Hepatocyte (in vitro differentiated cells): ENCODE results near the gene ATP13A1. TPM values are rescaled to one million over a fixed set of nuclear protein-coding genes. Genes with fewer than 3 reads are reported as not detected.

Source experiments
- DNase-seq: peaks from one replicate; pipeline ENCODE4 v3.0.0-alpha.2; 2016; ENCODE audit warnings: low spot score
- H2AFZ ChIP-seq: fragments of 200-600 bp; sonication (generic); 2 replicates; pipeline ENCODE4 v1.6.0; 2016; ENCODE audit warnings: antibody characterized with exemption, mild to moderate bottlenecking
- H3K27ac ChIP-seq: fragments of 200-600 bp; sonication (generic); 2 replicates; pipeline ENCODE4 v1.5.1; 2016; ENCODE audit warnings: mild to moderate bottlenecking
- H3K27me3 ChIP-seq: fragments of 200-600 bp; sonication (generic); 2 replicates; pipeline ENCODE4 v1.6.1; 2016
- H3K36me3 ChIP-seq: fragments of 200-600 bp; sonication (generic); replicated peaks from 2 replicates; pipeline ENCODE4 v1.5.1; 2016; ENCODE audit warnings: low read depth; ENCODE audit not compliant: insufficient read depth
- H3K4me1 ChIP-seq: fragments of 200-600 bp; sonication (generic); 2 replicates; pipeline ENCODE4 v1.5.1; 2016; ENCODE audit warnings: mild to moderate bottlenecking, moderate library complexity; ENCODE audit not compliant: insufficient read depth
- H3K4me2 ChIP-seq: fragments of 200-600 bp; sonication (generic); 2 replicates; pipeline ENCODE4 v1.6.0; 2016
- H3K4me3 ChIP-seq: fragments of 200-600 bp; sonication (generic); 2 replicates; pipeline ENCODE4 v1.5.1; 2016; ENCODE audit warnings: mild to moderate bottlenecking
- H3K79me2 ChIP-seq: fragments of 200-600 bp; sonication (generic); 2 replicates; pipeline ENCODE4 v1.6.0; 2017; ENCODE audit warnings: mild to moderate bottlenecking
- H3K9me2 ChIP-seq: fragments of 200-600 bp; sonication (generic); replicated peaks from 2 replicates; pipeline ENCODE4 v1.6.0; 2017; ENCODE audit warnings: mild to moderate bottlenecking; ENCODE audit not compliant: insufficient read depth
- H3K9me3 ChIP-seq: fragments of 200-600 bp; sonication (generic); 2 replicates; pipeline ENCODE4 v1.5.1; 2016; ENCODE audit warnings: low read depth, mild to moderate bottlenecking
- H4K20me1 ChIP-seq: fragments of 200-600 bp; sonication (generic); 2 replicates; pipeline ENCODE4 v1.6.0; 2016; ENCODE audit warnings: mild to moderate bottlenecking; ENCODE audit not compliant: insufficient read depth, poor library complexity, severe bottlenecking
- EZH2 ChIP-seq: fragments of 200-600 bp; sonication (generic); IDR thresholded peaks from 2 replicates; pipeline ENCODE4 v1.6.1; 2016; ENCODE audit warnings: antibody characterized with exemption, mild to moderate bottlenecking, borderline replicate concordance
- EZH2phosphoT487 ChIP-seq: fragments of 200-600 bp; sonication (generic); IDR thresholded peaks from one replicate; pipeline ENCODE4 v1.6.1; 2018; ENCODE audit warnings: antibody characterized with exemption, mild to moderate bottlenecking, low read depth, moderate library complexity; ENCODE audit not compliant: unreplicated experiment, severe bottlenecking
- WGBS: methylation state at CpG from one replicate; pipeline ENCODE4 v1.1.6; 2016; ENCODE audit warnings: low lambda C conversion rate; ENCODE audit errors: missing lambda C conversion rate; 5-methylcytosine and 5-hydroxymethylcytosine counted together
- polyA plus RNA-seq: library from polyadenylated mRNA; unstranded; fragments of >200 nt; fragmentation: Nextera tagmentation; extraction: Ambion mirVana; gene quantifications from 2 replicates; pipeline ENCODE4 v1.2.1, GENCODE V29; 2016
- total RNA-seq: library from RNA; depleted of rRNA; stranded (reverse); fragments of >200 nt; gene quantifications from 2 replicates; pipeline ENCODE4 v1.2.3, GENCODE V29; 2014
- TF ChIP-seq, protein P1 (sequence below): fragments of 200-600 bp; sonication (generic); IDR thresholded peaks from 2 replicates; pipeline ENCODE4 v1.5.1; 2016; ENCODE audit warnings: antibody characterized with exemption, mild to moderate bottlenecking; ENCODE audit not compliant: poor library complexity

Gene ATP13A1
- total and polyA plus RNA-seq, 2 experiments from 2014 or later: 97.5 to 113 TPM

DNA sequence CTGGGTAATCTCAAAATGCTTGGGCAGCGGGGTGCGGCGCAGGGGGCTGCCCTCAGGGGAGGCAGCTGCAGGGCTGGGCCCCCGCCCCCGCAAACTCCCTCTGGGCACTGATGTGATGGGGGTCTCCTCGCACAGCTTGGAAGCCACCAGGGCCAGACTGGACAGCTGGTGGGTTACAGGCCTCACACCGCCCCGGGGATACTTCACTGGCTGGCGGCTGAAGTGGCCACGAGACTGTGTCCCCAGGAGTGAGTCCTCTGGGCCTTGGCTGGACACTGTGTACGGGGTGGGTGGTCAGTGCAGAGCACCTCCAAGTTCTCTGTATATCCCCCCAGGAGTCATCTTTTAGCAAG is 33.4 kb downstream of the ATP13A1 start:
- no peaks in the 10 kb centered on the region for H4K20me1 ChIP-seq
- 98% methylated on average over 11 of the region's 11 CpGs for WGBS
- no peak for DNase-seq
- no peaks in the 10 kb centered on the region for H3K79me2 ChIP-seq
- H3K27ac ChIP-seq: no peak overlapping the region
- no peaks in the 10 kb centered on the region for H3K9me2 ChIP-seq
- H3K9me3 ChIP-seq: no peaks in the 10 kb centered on the region
- no peak overlapping the region for H3K4me3 ChIP-seq
- no peaks in the 10 kb centered on the region for H3K4me1 ChIP-seq
- H2AFZ ChIP-seq: no peak overlapping the region
- no peak for TF ChIP-seq EZH2
- TF ChIP-seq, protein P1, sequence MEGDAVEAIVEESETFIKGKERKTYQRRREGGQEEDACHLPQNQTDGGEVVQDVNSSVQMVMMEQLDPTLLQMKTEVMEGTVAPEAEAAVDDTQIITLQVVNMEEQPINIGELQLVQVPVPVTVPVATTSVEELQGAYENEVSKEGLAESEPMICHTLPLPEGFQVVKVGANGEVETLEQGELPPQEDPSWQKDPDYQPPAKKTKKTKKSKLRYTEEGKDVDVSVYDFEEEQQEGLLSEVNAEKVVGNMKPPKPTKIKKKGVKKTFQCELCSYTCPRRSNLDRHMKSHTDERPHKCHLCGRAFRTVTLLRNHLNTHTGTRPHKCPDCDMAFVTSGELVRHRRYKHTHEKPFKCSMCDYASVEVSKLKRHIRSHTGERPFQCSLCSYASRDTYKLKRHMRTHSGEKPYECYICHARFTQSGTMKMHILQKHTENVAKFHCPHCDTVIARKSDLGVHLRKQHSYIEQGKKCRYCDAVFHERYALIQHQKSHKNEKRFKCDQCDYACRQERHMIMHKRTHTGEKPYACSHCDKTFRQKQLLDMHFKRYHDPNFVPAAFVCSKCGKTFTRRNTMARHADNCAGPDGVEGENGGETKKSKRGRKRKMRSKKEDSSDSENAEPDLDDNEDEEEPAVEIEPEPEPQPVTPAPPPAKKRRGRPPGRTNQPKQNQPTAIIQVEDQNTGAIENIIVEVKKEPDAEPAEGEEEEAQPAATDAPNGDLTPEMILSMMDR: no peak
- no peak for TF ChIP-seq EZH2phosphoT487
- no peaks in the 10 kb centered on the region for H3K36me3 ChIP-seq
- H3K4me2 ChIP-seq: no peak overlapping the region
- H3K27me3 ChIP-seq: no peaks in the 10 kb centered on the region

DNA sequence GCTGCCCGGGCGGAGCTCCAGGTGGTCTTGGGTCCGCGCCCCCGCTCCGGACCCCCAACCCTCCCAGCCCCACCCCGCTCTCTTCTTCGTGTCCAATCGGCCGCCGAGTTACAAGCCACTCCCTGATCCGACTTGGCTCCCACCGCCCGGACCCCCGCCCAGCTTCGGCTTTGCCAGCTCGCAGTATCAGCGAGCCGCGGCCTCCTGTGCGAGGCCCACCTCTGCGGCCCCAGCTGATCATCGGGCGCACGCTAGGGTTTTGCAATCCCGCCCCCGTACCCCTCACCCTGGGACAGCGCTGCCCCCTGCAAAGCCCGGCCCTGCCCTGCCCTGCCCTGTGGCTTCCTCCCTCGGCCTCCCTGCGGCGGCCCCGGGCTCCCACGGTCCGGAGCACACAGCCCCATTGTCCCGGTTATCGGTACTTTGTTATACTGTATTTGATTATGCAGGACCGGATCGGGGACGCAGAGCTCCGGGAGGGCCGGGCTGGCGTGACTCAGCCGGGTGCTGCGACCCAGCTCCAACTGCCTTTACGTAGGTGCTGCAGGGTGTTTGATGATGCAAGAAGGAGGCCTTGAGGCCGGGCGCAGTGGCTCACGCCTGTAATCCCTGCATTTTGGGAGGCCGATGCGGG is 34.9 kb downstream of the ATP13A1 start:
- Histone ChIP-seq H2AFZ (peak overlapping the region; percentile 73), H3K27ac (peak overlapping the region; percentile 94), H3K36me3 (no peaks in the 10 kb centered on the region), H3K9me2 (no peaks in the 10 kb centered on the region), H3K4me2 (peak overlapping the region; percentile 98), H3K4me3 (peak overlapping the region; percentile 73), H4K20me1 (no peaks in the 10 kb centered on the region), H3K79me2 (no peaks in the 10 kb centered on the region), H3K9me3 (no peaks in the 10 kb centered on the region), H3K4me1 (no peaks in the 10 kb centered on the region), H3K27me3 (no peaks in the 10 kb centered on the region)
- DNase-seq: peak; percentile 84
- 7% methylated on average over 34 of the region's 51 CpGs for WGBS
- TF ChIP-seq, protein P1: no peak
- TF ChIP-seq EZH2 (no peak), EZH2phosphoT487 (no peak)

DNA sequence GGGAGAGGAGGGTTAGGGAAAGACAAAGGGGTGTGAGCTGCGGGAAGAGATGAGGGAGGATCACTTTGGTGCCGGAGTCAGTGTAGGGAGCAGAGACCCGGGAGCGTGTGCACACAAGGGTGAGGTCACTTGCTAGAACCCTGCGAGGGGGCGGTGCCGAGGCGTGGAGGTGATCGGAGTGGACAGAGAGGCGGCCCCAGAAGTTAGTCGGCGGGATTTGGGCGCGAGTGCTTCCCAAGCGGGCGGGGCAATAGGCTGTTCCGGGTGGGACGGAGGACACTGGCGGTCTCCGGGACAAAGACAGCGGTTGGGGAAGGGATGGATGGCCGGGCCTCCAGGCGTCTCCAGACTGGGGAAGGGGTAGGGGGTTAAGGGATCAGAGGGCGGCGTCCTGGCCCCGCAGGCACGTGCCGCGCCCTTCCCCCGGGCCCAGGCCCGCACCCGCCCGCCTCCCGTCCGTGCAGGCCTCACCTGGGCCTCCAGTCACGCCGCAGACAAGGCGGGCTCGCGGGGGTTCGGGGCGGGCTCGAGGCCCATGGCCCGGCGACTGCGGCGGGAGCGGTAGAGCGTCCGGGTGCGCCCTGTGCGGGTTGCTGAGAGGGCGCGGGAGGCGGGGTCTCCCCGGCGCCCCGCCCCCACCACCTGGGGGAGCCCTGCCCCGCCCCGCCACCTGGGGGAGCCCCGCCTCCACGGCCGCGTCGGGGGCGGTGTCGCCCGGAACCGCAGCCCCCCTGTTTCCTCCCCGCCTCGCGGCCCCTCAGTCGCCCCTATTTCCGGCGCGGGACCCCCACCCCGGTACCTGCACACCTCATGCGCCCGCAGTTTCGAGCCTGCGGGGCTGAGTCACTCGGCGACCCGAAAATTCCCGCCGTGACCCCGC is 35.6 kb downstream of the ATP13A1 start, which contains the start of gene LPAR2:
LPAR2 (minus strand) TSS at position 600 of the 880 bp plus-strand sequence. CDS start 945 bp downstream, outside the sequence.
- H3K4me2 ChIP-seq: peak within 1 kb of the TSS; percentile 98
- H3K79me2 ChIP-seq: no peaks in the 10 kb centered on the region
- no peaks in the 10 kb centered on the region for H3K36me3 ChIP-seq
- H3K9me3 ChIP-seq: no peaks in the 10 kb centered on the region
- 1% methylated on average over 26 of the region's 87 CpGs for WGBS
- H3K4me3 ChIP-seq: peak within 1 kb of the TSS; percentile 73
- peak within 1 kb of the TSS; percentile 94 for H3K27ac ChIP-seq
- no peaks in the 10 kb centered on the region for H3K9me2 ChIP-seq
- TF ChIP-seq EZH2phosphoT487 (no peak), EZH2 (no peak)
- no peaks in the 10 kb centered on the region for H3K27me3 ChIP-seq
- peak within 1 kb of the TSS; percentile 73 for H2AFZ ChIP-seq
- H4K20me1 ChIP-seq: no peaks in the 10 kb centered on the region
- peak; percentile 87 for DNase-seq
- no peaks in the 10 kb centered on the region for H3K4me1 ChIP-seq
